Neuronal stem cell (in vitro differentiated cells): Measurements from ENCODE around the gene ABCA5.
A peak's percentile ranks its signal among the peaks of the same experiment; 100 is the strongest.

Experiments used
- DNase-seq: peaks from one replicate; pipeline ENCODE4 v3.0.0-alpha.2; 2013; ENCODE audit warnings: low spot score
- H2AFZ ChIP-seq: one replicate; pipeline ENCODE4 v1.6.1; 2013; ENCODE audit warnings: mild to moderate bottlenecking, low read length, inconsistent platforms
- H2AK5ac ChIP-seq: 2 replicates; pipeline ENCODE4 v1.6.1; 2013; ENCODE audit warnings: low read depth, mild to moderate bottlenecking, inconsistent platforms, low read length, moderate library complexity, mixed read lengths
- H2BK120ac ChIP-seq: 2 replicates; pipeline ENCODE4 v1.6.1; 2013; ENCODE audit warnings: low read depth, mild to moderate bottlenecking, inconsistent platforms, low read length, moderate library complexity, mixed read lengths
- H2BK12ac ChIP-seq: one replicate; pipeline ENCODE4 v1.6.1; 2013; ENCODE audit warnings: low read length, inconsistent platforms
- H2BK15ac ChIP-seq: 2 replicates; pipeline ENCODE4 v1.6.1; 2013; ENCODE audit warnings: mild to moderate bottlenecking, low read length, inconsistent platforms, mixed read lengths
- H2BK5ac ChIP-seq: one replicate; pipeline ENCODE4 v1.6.1; 2013; ENCODE audit warnings: inconsistent platforms, mild to moderate bottlenecking, low read length, moderate library complexity
- H3K14ac ChIP-seq: one replicate; pipeline ENCODE4 v1.6.1; 2013; ENCODE audit warnings: low read length, inconsistent platforms
- H3K18ac ChIP-seq: 2 replicates; pipeline ENCODE4 v1.6.1; 2013; ENCODE audit warnings: low read length, inconsistent platforms
- H3K23ac ChIP-seq: 2 replicates; pipeline ENCODE4 v1.6.1; 2013; ENCODE audit warnings: low read depth, mild to moderate bottlenecking, mixed read lengths, low read length, inconsistent platforms; ENCODE audit not compliant: poor library complexity
- H3K27ac ChIP-seq: replicated peaks from 3 replicates; pipeline ENCODE4 v1.5.1; 2013; ENCODE audit warnings: low read length, inconsistent platforms
- H3K27me3 ChIP-seq, 3 experiments: 2 replicates each; pipeline ENCODE4 v1.6.1; 2013; ENCODE audit warnings: low read length in 3 of 3, mild to moderate bottlenecking in 2 of 3, inconsistent platforms in 1 of 3, low read depth in 1 of 3, mixed read lengths in 1 of 3, moderate library complexity in 1 of 3; ENCODE audit not compliant: control insufficient read depth in 3 of 3, insufficient read depth in 3 of 3
- H3K36me3 ChIP-seq, 2 donors: replicated peaks in 1 of 2; 2 replicates each; pipeline ENCODE4 v1.6.1; 2013; ENCODE audit warnings: low read length in 2 of 2; ENCODE audit not compliant: control insufficient read depth in 2 of 2, insufficient read depth in 2 of 2
- H3K4ac ChIP-seq: 2 replicates; pipeline ENCODE4 v1.6.1; 2013; ENCODE audit warnings: inconsistent platforms, mild to moderate bottlenecking, low read length, moderate library complexity
- H3K4me1 ChIP-seq, 2 donors: 1 replicate in 1 of 2; 2 replicates in 1 of 2; pipeline ENCODE4 v1.6.1; 2013; ENCODE audit warnings: low read length in 2 of 2, low read depth in 1 of 2; ENCODE audit not compliant: control insufficient read depth in 2 of 2, insufficient read depth in 1 of 2
- H3K4me2 ChIP-seq: one replicate; pipeline ENCODE4 v1.6.1; 2013; ENCODE audit warnings: mild to moderate bottlenecking, low read length, inconsistent platforms; ENCODE audit not compliant: insufficient read depth, poor library complexity, severe bottlenecking
- H3K4me3 ChIP-seq, 2 donors: 2 replicates each; pipeline ENCODE4 v1.5.1; 2013; ENCODE audit warnings: low read length in 2 of 2, mild to moderate bottlenecking in 2 of 2, inconsistent platforms in 1 of 2, moderate library complexity in 1 of 2
- H3K79me1 ChIP-seq: one replicate; pipeline ENCODE4 v1.6.1; 2013; ENCODE audit warnings: low read depth, mild to moderate bottlenecking, inconsistent platforms, low read length, moderate library complexity
- H3K9ac ChIP-seq: one replicate; pipeline ENCODE4 v1.6.1; 2013; ENCODE audit warnings: mild to moderate bottlenecking, low read depth, low read length, inconsistent platforms; ENCODE audit not compliant: poor library complexity
- H3K9me3 ChIP-seq, 2 donors: replicated peaks in 1 of 2; 2 replicates each; pipeline versions ENCODE3 to v1.6.1; 2013; ENCODE audit warnings: low read length in 2 of 2, mild to moderate bottlenecking in 2 of 2, inconsistent platforms in 1 of 2, low read depth in 1 of 2, mixed read lengths in 1 of 2, moderate library complexity in 1 of 2; ENCODE audit not compliant: control insufficient read depth in 2 of 2, insufficient read depth in 1 of 2
- H4K8ac ChIP-seq: one replicate; pipeline ENCODE4 v1.6.1; 2013; ENCODE audit warnings: low read depth, mild to moderate bottlenecking, inconsistent platforms, low read length, moderate library complexity
- H4K91ac ChIP-seq: one replicate; pipeline ENCODE4 v1.6.1; 2013; ENCODE audit warnings: low read length, low read depth, mild to moderate bottlenecking, inconsistent platforms; ENCODE audit not compliant: poor library complexity
- WGBS, 2 donors: extraction: QIAGEN DNeasy Blood & Tissue Kit; methylation state at CpG; one replicate each; pipeline ENCODE4 v1.1.7; 2013; ENCODE audit warnings: missing lambda C conversion rate in 2 of 2, mixed read lengths in 1 of 2; ENCODE audit not compliant: insufficient read length in 2 of 2, insufficient replicate concordance in 1 of 2; ENCODE audit errors: extremely low coverage in 2 of 2; 5-methylcytosine and 5-hydroxymethylcytosine counted together

Gene ABCA5

DNA sequence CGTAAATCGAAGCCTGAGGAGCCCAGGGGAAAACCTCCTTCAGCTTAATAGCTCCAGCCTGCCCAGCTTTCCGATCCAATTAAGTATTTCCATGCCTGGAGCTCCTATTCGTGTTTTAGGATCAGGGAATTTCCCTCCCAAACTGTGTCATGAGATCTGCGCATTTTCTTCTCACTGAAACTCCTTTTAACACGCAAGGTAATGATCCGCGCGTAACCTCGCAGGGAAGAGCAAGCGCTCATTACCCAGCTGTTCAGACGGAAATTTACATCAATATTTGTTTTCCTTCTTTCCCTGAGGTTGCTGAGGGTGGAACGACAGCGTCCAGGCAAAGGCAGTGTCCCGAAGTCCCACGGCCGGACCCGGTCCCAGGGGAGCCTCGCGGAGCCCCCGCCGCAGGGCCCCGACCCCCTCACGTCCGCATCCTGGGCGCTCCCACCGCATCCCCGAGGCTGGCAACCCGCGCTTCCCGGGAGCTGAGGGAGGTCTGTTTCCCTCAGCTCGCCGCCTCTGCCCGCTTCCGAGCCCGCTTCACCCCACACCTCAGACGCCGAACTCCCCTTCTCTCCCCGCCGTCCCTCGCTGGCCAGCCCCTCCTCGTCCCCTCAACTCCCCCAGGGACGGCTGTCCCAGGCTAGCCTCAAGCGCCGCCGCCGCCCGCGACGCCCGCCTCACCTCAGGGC is 415 bp downstream of the ABCA5 start:
- Histone ChIP-seq H3K4me3 (peak overlapping the region; percentile 50 to 86), H2BK12ac (no peak overlapping the region), H3K4ac (no peak overlapping the region), H3K18ac (peak overlapping the region; percentile 95), H3K79me1 (peaks cover 2% of the 10 kb centered on the region), H3K36me3 (no peaks in the 10 kb centered on the region), H2BK120ac (no peak overlapping the region), H2BK15ac (peak overlapping the region; percentile 37), H4K91ac (no peak overlapping the region), H2AK5ac (no peak overlapping the region), H3K27me3 (peaks cover 4 to 58% (median 10%) of the 10 kb centered on the region in 3 experiments), H3K14ac (peak overlapping the region; percentile 38), H3K4me2 (peak overlapping the region; percentile 99), H2BK5ac (peak overlapping the region; percentile 82), H3K23ac (peak overlapping the region; percentile 65), H3K9me3 (peaks cover 0 to 22% of the 10 kb centered on the region in 2 donors), H2AFZ (peak overlapping the region; percentile 100), H3K27ac (no peak overlapping the region), H3K4me1 (peaks cover 2 to 6% of the 10 kb centered on the region in 2 donors), H3K9ac (peak overlapping the region; percentile 90), H4K8ac (no peak overlapping the region)
- DNase-seq: peak; percentile 5
- WGBS, 2 donors: no CpG with 5 or more reads among the region's 51 CpGs

DNA sequence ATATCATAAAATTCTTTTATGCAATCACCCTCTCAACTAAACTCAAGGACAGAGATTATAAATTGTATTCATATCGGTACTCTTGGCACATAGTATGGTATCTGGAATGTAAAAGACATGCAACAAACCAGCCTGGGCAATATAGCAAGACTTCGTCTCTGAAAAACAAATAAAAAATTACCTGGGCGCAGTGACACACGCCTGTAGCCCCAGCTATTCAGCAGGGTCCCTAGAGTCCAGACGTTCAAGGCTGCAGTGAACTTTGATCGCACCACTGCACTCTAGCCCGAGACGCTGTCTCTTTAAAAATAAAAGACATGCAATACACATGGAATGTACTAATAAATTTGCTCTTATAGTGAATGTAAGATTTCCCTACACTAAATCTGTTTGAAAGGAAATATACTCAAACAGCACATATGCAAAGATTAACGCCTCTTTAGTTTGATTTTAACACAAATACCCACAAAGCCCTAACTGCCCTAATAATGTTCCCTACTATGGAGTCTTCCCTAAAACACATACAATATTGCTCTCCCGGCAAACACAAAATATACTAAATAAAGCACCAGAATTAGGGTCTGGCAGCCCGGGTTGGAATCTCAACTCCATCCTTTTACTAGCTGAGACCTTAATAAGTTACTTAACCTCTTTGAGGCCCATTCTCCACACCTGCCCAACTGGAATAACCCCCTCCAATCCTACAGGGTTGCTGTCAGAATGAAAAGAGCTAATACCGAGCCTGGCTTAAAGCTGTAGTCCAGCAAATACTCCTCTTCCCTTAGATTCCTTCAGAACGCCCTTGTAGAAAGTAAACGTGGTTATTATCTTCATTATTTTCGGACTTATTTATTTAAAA is 1.2 kb downstream of the ABCA5 start:
- Histone ChIP-seq H3K9me3 (peaks cover 0 to 22% of the 10 kb centered on the region in 2 donors), H3K27ac (no peak overlapping the region), H2BK12ac (no peak overlapping the region)

DNA sequence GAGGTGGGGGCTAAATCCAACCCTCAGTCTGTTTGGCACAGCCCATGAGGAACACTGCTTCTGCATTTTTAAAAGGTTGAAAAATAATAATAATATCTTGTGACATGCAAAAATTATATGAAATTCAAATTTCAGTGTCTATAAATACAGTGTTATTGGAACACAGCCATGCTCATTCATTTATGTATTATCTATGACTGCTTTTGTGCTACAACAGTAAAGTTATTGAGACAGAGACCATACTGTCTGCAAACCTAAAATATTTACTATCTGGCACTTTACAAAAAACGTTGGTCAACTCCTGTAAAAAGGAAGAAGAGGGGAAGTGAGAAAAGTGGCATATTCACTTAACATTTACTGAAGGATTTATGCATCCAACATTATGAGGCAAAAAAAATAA is 3.1 kb downstream of the ABCA5 start:
- Histone ChIP-seq H3K9ac (no peak overlapping the region), H2BK15ac (no peak overlapping the region), H4K8ac (no peak overlapping the region), H2BK120ac (no peak overlapping the region), H3K4me1 (peaks cover 2 to 6% of the 10 kb centered on the region in 2 donors), H3K27me3 (peaks cover 4 to 52% (median 10%) of the 10 kb centered on the region in 3 experiments), H2BK12ac (no peak overlapping the region), H3K14ac (no peak overlapping the region), H2AK5ac (no peak overlapping the region), H3K79me1 (peaks cover 2% of the 10 kb centered on the region), H3K36me3 (no peaks in the 10 kb centered on the region), H3K4ac (no peak overlapping the region), H3K23ac (no peak overlapping the region), H3K9me3 (peaks cover 0 to 15% of the 10 kb centered on the region in 2 donors), H4K91ac (no peak overlapping the region), H3K4me3 (no peak overlapping the region), H3K18ac (no peak overlapping the region), H3K4me2 (no peak overlapping the region), H2BK5ac (no peak overlapping the region), H2AFZ (no peak overlapping the region), H3K27ac (no peak overlapping the region)
- no peak for DNase-seq
- no CpG with 5 or more reads among the region's 1 CpG for WGBS, 2 donors

More for the DNA sequence above, 1.2 kb downstream of the ABCA5 start:
- H2AK5ac ChIP-seq: no peak overlapping the region
- H4K91ac ChIP-seq: no peak overlapping the region
- peaks cover 4 to 58% (median 10%) of the 10 kb centered on the region in 3 experiments for H3K27me3 ChIP-seq
- no peak overlapping the region for H2BK15ac ChIP-seq
- H4K8ac ChIP-seq: no peak overlapping the region
- no peaks in the 10 kb centered on the region for H3K36me3 ChIP-seq
- no peak overlapping the region for H2BK120ac ChIP-seq
- H3K4me2 ChIP-seq: peak overlapping the region; percentile 99
- no peak overlapping the region for H3K23ac ChIP-seq
- no peak overlapping the region for H3K4ac ChIP-seq
- peak overlapping the region; percentile 100 for H2AFZ ChIP-seq
- no peak overlapping the region for H3K9ac ChIP-seq
- H3K18ac ChIP-seq: no peak overlapping the region
- peaks cover 2% of the 10 kb centered on the region for H3K79me1 ChIP-seq
- WGBS, 2 donors: no CpG with 5 or more reads among the region's 15 CpGs
- peaks cover 2 to 6% of the 10 kb centered on the region in 2 donors for H3K4me1 ChIP-seq
- H3K4me3 ChIP-seq: peak overlapping the region in 1 of 2 donors; percentile 50
- no peak overlapping the region for H2BK5ac ChIP-seq
- DNase-seq: peak; percentile 8
- H3K14ac ChIP-seq: no peak overlapping the region

DNA sequence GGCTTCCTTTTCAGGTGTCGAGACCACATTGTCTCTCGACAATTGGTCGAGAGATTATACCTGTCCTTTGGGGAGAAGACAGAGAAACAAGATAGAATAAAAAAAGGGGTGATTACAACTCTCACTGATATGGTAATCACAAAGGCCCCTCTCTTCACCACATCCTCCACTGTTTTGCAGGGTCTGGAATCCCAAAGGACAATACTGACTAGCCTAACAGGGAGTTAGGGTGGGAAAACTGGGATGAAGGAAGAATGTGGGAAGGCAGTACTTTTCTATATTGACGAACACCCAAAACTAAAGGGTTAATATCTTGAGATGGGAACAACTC is 6.1 kb downstream of the ABCA5 start:
- Histone ChIP-seq H2BK5ac (no peak overlapping the region), H3K27me3 (peaks cover 0 to 29% (median 3%) of the 10 kb centered on the region in 3 experiments), H3K79me1 (no peaks in the 10 kb centered on the region), H3K4me1 (peaks cover 0 to 2% of the 10 kb centered on the region in 2 donors), H3K4me3 (no peak overlapping the region), H2BK12ac (no peak overlapping the region), H3K9me3 (no peaks in the 10 kb centered on the region), H3K23ac (no peak overlapping the region), H3K36me3 (no peaks in the 10 kb centered on the region), H2AFZ (no peak overlapping the region), H3K14ac (no peak overlapping the region), H2BK120ac (no peak overlapping the region), H3K4ac (no peak overlapping the region), H2BK15ac (no peak overlapping the region), H3K27ac (no peak overlapping the region), H4K8ac (no peak overlapping the region), H3K4me2 (no peak overlapping the region), H3K18ac (no peak overlapping the region), H4K91ac (no peak overlapping the region), H2AK5ac (no peak overlapping the region), H3K9ac (no peak overlapping the region)
- no peak for DNase-seq
- WGBS, 2 donors: no CpG with 5 or more reads among the region's 4 CpGs
